Measurements from ENCODE around the gene RABGEF1. TPM values are rescaled to one million over a fixed set of nuclear protein-coding genes. Genes with fewer than 3 reads are reported as not detected.
A peak's percentile ranks its signal among the peaks of the same experiment; 100 is the strongest.

RABGEF1 gene
- total and polyA plus RNA-seq, 7 donors: 12.0 to 23.2 (median 18.7) TPM

GRCh38 chr7:66725843-66726242 is 14.7 kb upstream of the RABGEF1 start:
- no peak overlapping the region for H3K27ac ChIP-seq
- no peak for DNase-seq
- H3K36me3 ChIP-seq (ENCODE audit: insufficient read depth in 1 of 2, low read depth in 1 of 2): no peaks in the 10 kb centered on the region
- TF ChIP-seq, protein P1, sequence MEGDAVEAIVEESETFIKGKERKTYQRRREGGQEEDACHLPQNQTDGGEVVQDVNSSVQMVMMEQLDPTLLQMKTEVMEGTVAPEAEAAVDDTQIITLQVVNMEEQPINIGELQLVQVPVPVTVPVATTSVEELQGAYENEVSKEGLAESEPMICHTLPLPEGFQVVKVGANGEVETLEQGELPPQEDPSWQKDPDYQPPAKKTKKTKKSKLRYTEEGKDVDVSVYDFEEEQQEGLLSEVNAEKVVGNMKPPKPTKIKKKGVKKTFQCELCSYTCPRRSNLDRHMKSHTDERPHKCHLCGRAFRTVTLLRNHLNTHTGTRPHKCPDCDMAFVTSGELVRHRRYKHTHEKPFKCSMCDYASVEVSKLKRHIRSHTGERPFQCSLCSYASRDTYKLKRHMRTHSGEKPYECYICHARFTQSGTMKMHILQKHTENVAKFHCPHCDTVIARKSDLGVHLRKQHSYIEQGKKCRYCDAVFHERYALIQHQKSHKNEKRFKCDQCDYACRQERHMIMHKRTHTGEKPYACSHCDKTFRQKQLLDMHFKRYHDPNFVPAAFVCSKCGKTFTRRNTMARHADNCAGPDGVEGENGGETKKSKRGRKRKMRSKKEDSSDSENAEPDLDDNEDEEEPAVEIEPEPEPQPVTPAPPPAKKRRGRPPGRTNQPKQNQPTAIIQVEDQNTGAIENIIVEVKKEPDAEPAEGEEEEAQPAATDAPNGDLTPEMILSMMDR (IDR thresholded peaks at IDR 0.05): no peak
- no peak overlapping the region for H3K4me3 ChIP-seq
- 96 to 100% (median 96%) methylated on average over 2 of the region's 2 CpGs for WGBS, 3 donors
- no peaks in the 10 kb centered on the region for H3K4me1 ChIP-seq
- intact Hi-C loops (cut with DNase I): no loop called here
- no peak for ATAC-seq
- no peaks in the 10 kb centered on the region for H3K27me3 ChIP-seq (ENCODE audit: insufficient read depth in 3 of 3, low read length in 2 of 3)
- H3K9me3 ChIP-seq: peaks cover 11% of the 10 kb centered on the region

DNA sequence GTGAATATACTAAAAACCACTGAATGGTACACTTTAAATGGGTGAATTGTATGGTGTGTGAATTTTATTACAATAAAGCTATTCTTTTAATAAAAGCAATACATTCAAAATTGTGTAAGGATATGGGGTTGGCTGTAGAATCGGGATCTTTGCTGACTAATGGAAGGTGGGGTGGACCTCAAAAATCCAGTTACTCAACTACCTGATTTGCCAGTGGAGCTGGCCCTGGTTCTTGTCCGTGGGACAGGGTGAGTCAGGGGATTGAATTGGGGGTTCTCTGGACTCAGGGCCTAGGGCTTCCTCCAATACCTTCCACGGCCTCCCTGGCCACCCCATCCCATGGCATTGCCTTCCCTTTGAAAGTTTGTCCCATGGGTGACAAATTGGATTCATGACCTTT is 13.5 kb upstream of the RABGEF1 start:
- Histone ChIP-seq H3K9me3 (peaks cover 11% of the 10 kb centered on the region), H3K27ac (no peak overlapping the region), H3K4me1 (no peaks in the 10 kb centered on the region), H3K27me3 (ENCODE audit: insufficient read depth in 3 of 3, low read length in 2 of 3) (no peaks in the 10 kb centered on the region), H3K4me3 (no peak overlapping the region), H3K36me3 (ENCODE audit: insufficient read depth in 1 of 2, low read depth in 1 of 2) (no peaks in the 10 kb centered on the region)
- intact Hi-C loops (cut with DNase I): no loop called here
- 87 to 93% (median 90%) methylated on average over 3 of the region's 3 CpGs for WGBS, 3 donors
- no peak for DNase-seq
- no peak for ATAC-seq
- TF ChIP-seq, protein P1 (IDR thresholded peaks at IDR 0.05): no peak

DNA sequence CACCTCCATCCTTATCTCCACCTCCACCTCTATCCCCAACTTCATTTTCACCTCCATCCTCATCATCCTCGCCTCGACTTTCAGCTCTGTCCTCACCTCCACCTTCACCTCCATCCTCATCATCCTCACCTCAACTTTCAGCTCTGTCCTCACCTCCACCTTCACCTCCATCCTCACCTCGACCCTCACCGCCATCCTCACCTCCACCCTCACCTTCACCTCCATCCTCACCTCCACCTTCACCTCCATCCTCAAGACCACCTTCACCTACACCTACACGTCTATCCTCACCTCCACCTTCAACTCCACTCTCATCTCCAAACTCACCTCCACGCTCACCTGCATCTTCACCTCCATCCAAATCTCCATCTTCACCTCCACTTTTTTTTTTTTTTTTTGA is 12.0 kb upstream of the RABGEF1 start:
- intact Hi-C loops (cut with DNase I): no loop called here
- whole genome bisulfite sequencing, 3 donors: 91 to 92% (median 91%) methylated on average over 6 of the region's 6 CpGs
- no peak for ATAC-seq

DNA sequence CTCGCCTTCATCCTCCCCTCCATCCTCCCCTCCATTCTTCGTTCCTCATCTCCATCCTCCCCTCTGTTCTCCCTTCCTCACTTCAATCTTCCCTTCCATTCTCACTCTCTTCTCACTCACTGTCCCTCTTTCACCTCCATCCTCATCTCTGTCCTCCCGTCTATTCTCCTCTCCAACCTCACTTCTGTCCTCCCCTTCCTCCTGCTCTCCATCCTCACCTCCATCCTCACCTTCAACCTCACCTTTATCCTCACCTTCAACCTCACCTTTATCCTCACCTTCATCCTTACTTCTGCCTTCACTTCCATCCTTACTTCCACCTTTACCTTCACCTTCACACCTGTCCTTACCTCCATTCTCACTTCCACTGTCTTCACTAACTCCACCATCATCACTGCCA is 11.3 kb upstream of the RABGEF1 start:
- intact Hi-C loops (cut with DNase I): no loop called here
- TF ChIP-seq, protein P1 (IDR thresholded peaks at IDR 0.05): no peak
- no peaks in the 10 kb centered on the region for H3K4me1 ChIP-seq
- peaks cover 10% of the 10 kb centered on the region for H3K9me3 ChIP-seq
- no peak overlapping the region for H3K27ac ChIP-seq
- ATAC-seq: no peak
- 91 to 97% (median 96%) methylated on average over 3 of the region's 3 CpGs for WGBS, 3 donors
- no peak overlapping the region for H3K4me3 ChIP-seq
- H3K27me3 ChIP-seq (ENCODE audit: insufficient read depth in 3 of 3, low read length in 2 of 3): no peaks in the 10 kb centered on the region
- no peaks in the 10 kb centered on the region for H3K36me3 ChIP-seq (ENCODE audit: insufficient read depth in 1 of 2, low read depth in 1 of 2)
- DNase-seq: no peak

More for the DNA sequence above, 12.0 kb upstream of the RABGEF1 start:
- no peak for DNase-seq
- Histone ChIP-seq H3K9me3 (peaks cover 11% of the 10 kb centered on the region), H3K4me3 (no peak overlapping the region), H3K4me1 (no peaks in the 10 kb centered on the region), H3K27ac (no peak overlapping the region), H3K27me3 (ENCODE audit: insufficient read depth in 3 of 3, low read length in 2 of 3) (no peaks in the 10 kb centered on the region), H3K36me3 (ENCODE audit: insufficient read depth in 1 of 2, low read depth in 1 of 2) (no peaks in the 10 kb centered on the region)
- TF ChIP-seq, protein P1 (IDR thresholded peaks at IDR 0.05): no peak

GRCh38 chr7:66731986-66732385 is 8.5 kb upstream of the RABGEF1 start:
- 23 to 27% (median 26%) methylated on average over 8 to 11 of the region's 11 CpGs for WGBS, 3 donors
- H3K27me3 ChIP-seq (ENCODE audit: insufficient read depth in 3 of 3, low read length in 2 of 3): no peaks in the 10 kb centered on the region
- peaks cover 6% of the 10 kb centered on the region for H3K9me3 ChIP-seq
- H3K27ac ChIP-seq: no peak overlapping the region
- TF ChIP-seq, protein P1 (IDR thresholded peaks at IDR 0.05): no peak
- no peaks in the 10 kb centered on the region for H3K36me3 ChIP-seq (ENCODE audit: insufficient read depth in 1 of 2, low read depth in 1 of 2)
- intact Hi-C loops (cut with DNase I): no loop called here
- ATAC-seq (peak in 3 of 4 donors; percentile 29 to 46 (median 36)), DNase-seq (no peak)
- no peak overlapping the region for H3K4me3 ChIP-seq
- no peaks in the 10 kb centered on the region for H3K4me1 ChIP-seq

All from psoas muscle (tissue), 8 donors.